GM20000 (cell line): ENCODE results near the gene RMP24.
"Not testable (repeated sequence)": the region's sequence is repeated elsewhere in the genome, so short reads cannot be mapped to it uniquely, and the experiment has no call there.

Source experiments
- DNase-seq: peaks from one replicate; pipeline ENCODE4 v3.0.0; 2012; ENCODE audit warnings: low spot score
- CTCF ChIP-seq: IDR thresholded peaks from 2 replicates; pipeline ENCODE4 v1.5.1; 2012; ENCODE audit warnings: mild to moderate bottlenecking, control low read depth; ENCODE audit errors: extremely low read depth, missing control alignments

Gene RMP24

GRCh38 chr18:35964319-35964718 lies 8.2 kb upstream of the RMP24 start:
- TF ChIP-seq CTCF = no peak
- no peak for DNase-seq

- DNase-seq = not testable (repeated sequence)
Measured at GRCh38 chr18:35967866-35968265, 4.6 kb upstream of the RMP24 start.

- TF ChIP-seq CTCF = no peak
- no peak for DNase-seq
Measured at GRCh38 chr18:35968278-35968880, 4.1 kb upstream of the RMP24 start.

GRCh38 chr18:35969676-35970075 lies 2.8 kb upstream of the RMP24 start:
- no peak for DNase-seq

GRCh38 chr18:35971661-35972196 lies 750 bp upstream of the RMP24 start:
- DNase-seq = no peak
- TF ChIP-seq CTCF = no peak

More at GRCh38 chr18:35969676-35970075, 2.8 kb upstream of the RMP24 start:
- no peak for TF ChIP-seq CTCF

- no peak for TF ChIP-seq CTCF
- no peak for DNase-seq
Measured at GRCh38 chr18:35973650-35974049, 1.2 kb downstream of the RMP24 start.

GRCh38 chr18:35974181-35974580 lies 1.7 kb downstream of the RMP24 start:
- no peak for TF ChIP-seq CTCF
- no peak for DNase-seq

- DNase-seq = no peak
- TF ChIP-seq CTCF = no peak
Measured at GRCh38 chr18:35979112-35979511, 6.6 kb downstream of the RMP24 start.
